NCI-H1092 treated with DMSO at 0.1 percent for 48 hours (cell line): Measurements from ENCODE around the gene GUK1.

ENCODE experiments used
- DNase-seq: peaks from one replicate; lab custom pipeline; 2025; lab: John Stamatoyannopoulos, UW

GUK1 gene

GRCh38 chr1:228131766-228132165 is 8.3 kb upstream of the GUK1 start:
- no peak for DNase-seq

- DNase-seq, result no peak
These were observed 5.5 kb upstream of the GUK1 start for GRCh38 chr1:228134591-228134990.

- no peak for DNase-seq
These were observed 3.2 kb upstream of the GUK1 start for GRCh38 chr1:228136901-228137300.

- DNase-seq, result no peak
These were observed 611 bp upstream of the GUK1 start for GRCh38 chr1:228139406-228139930.

GRCh38 chr1:228140724-228141225 is 696 bp downstream of the GUK1 start:
- no peak for DNase-seq

GRCh38 chr1:228141226-228142044 is 1.4 kb downstream of the GUK1 start:
- DNase-seq, result no peak

GRCh38 chr1:228142155-228142691 is 2.1 kb downstream of the GUK1 start:
- DNase-seq, result no peak

- no peak for DNase-seq
These were observed 2.6 kb downstream of the GUK1 start for GRCh38 chr1:228142701-228143136.

GRCh38 chr1:228143480-228144192 is 3.6 kb downstream of the GUK1 start:
- no peak for DNase-seq

- DNase-seq, result no peak
These were observed 4.3 kb downstream of the GUK1 start for GRCh38 chr1:228144193-228144992.

GRCh38 chr1:228144993-228145343 is 4.9 kb downstream of the GUK1 start:
- DNase-seq, result no peak

GRCh38 chr1:228145463-228146416 is 5.7 kb downstream of the GUK1 start:
- DNase-seq, result no peak

- DNase-seq, result no peak
These were observed 6.5 kb downstream of the GUK1 start for GRCh38 chr1:228146417-228147150.

GRCh38 chr1:228147151-228147693 is 7.1 kb downstream of the GUK1 start:
- no peak for DNase-seq

GRCh38 chr1:228147768-228148167 is 7.7 kb downstream of the GUK1 start:
- DNase-seq, result no peak

- DNase-seq, result no peak
These were observed 8.2 kb downstream of the GUK1 start for GRCh38 chr1:228148196-228148861.

GRCh38 chr1:228148935-228149405 is 8.9 kb downstream of the GUK1 start:
- DNase-seq, result no peak

GRCh38 chr1:228149406-228150119 is 9.5 kb downstream of the GUK1 start, which contains the start of gene GJC2:
Gene GJC2, plus strand, starts transcription at chr1:228149930. Its CDS starts 7,829 bp downstream, at chr1:228157759.
- no peak for DNase-seq
